MM.1S (cell line): Measurements from ENCODE around the gene THRB.

Experiments
- DNase-seq: peaks from one replicate; pipeline ENCODE4 v3.0.0-alpha.2; 2015
- H2AFZ ChIP-seq: fragments of 300-600 bp; sonication (generic); 2 replicates; pipeline ENCODE4 v1.6.0; 2016; ENCODE audit warnings: antibody characterized with exemption, low read length
- H3F3A ChIP-seq: fragments of 300-600 bp; sonication (generic); 2 replicates; pipeline ENCODE4 v1.6.1; 2016; ENCODE audit warnings: mild to moderate bottlenecking, antibody characterized with exemption, low read length, moderate library complexity, mixed read lengths; ENCODE audit not compliant: insufficient read depth
- H3K27ac ChIP-seq: fragments of 300-600 bp; sonication (generic); 2 replicates; pipeline ENCODE4 v1.5.1; 2016; ENCODE audit warnings: mild to moderate bottlenecking, low read length
- H3K27me3 ChIP-seq: fragments of 300-600 bp; sonication (generic); replicated peaks from 2 replicates; pipeline ENCODE4 v1.6.0; 2016; ENCODE audit warnings: low read length; ENCODE audit not compliant: insufficient read depth
- H3K36me3 ChIP-seq: fragments of 300-600 bp; sonication (generic); replicated peaks from 2 replicates; pipeline ENCODE4 v1.6.1; 2016; ENCODE audit warnings: mild to moderate bottlenecking, low read length, mixed read lengths; ENCODE audit not compliant: insufficient read depth
- H3K4me1 ChIP-seq: fragments of 300-600 bp; sonication (generic); 2 replicates; pipeline ENCODE4 v1.6.1; 2016; ENCODE audit warnings: low read length, mixed read lengths
- H3K4me2 ChIP-seq: fragments of 300-600 bp; sonication (generic); 2 replicates; pipeline ENCODE4 v1.6.0; 2016; ENCODE audit warnings: low read depth, low read length
- H3K4me3 ChIP-seq: fragments of 300-600 bp; sonication (generic); 2 replicates; pipeline ENCODE4 v1.5.1; 2016; ENCODE audit warnings: low read length, mixed read lengths
- H3K79me2 ChIP-seq: fragments of 300-600 bp; sonication (generic); 2 replicates; pipeline ENCODE4 v1.6.1; 2016; ENCODE audit warnings: mixed run types, low read length, mixed read lengths
- H3K9ac ChIP-seq: fragments of 300-600 bp; sonication (generic); 2 replicates; pipeline ENCODE4 v1.6.1; 2016; ENCODE audit warnings: low read length, mixed read lengths
- H3K9me2 ChIP-seq: fragments of 300-600 bp; sonication (generic); replicated peaks from 2 replicates; pipeline ENCODE4 v1.6.1; 2016; ENCODE audit warnings: mild to moderate bottlenecking, low read length, mixed read lengths; ENCODE audit not compliant: insufficient read depth
- H3K9me3 ChIP-seq: fragments of 300-600 bp; sonication (generic); replicated peaks from 2 replicates; pipeline ENCODE4 v1.6.1; 2016; ENCODE audit warnings: mild to moderate bottlenecking, low read length, mixed read lengths; ENCODE audit not compliant: insufficient read depth
- H4K20me1 ChIP-seq: fragments of 300-600 bp; sonication (generic); 2 replicates; pipeline ENCODE4 v1.6.1; 2016; ENCODE audit warnings: mild to moderate bottlenecking, low read length, moderate library complexity, mixed read lengths; ENCODE audit not compliant: insufficient read depth
- CTCF ChIP-seq: fragments of 300-600 bp; sonication (generic); IDR thresholded peaks from 2 replicates; pipeline ENCODE4 v1.5.1; 2016; ENCODE audit warnings: antibody characterized with exemption, low read length, mixed read lengths
- EZH2 ChIP-seq: fragments of 300-600 bp; sonication (generic); optimal IDR thresholded peaks from 2 replicates; pipeline ENCODE3; 2017; ENCODE audit warnings: low read depth, mild to moderate bottlenecking, antibody characterized with exemption, low read length, mixed read lengths
- EZH2phosphoT487 ChIP-seq: fragments of 300-600 bp; sonication (generic); IDR thresholded peaks from 2 replicates; pipeline ENCODE4 v1.6.1; 2018; ENCODE audit warnings: antibody characterized with exemption, low read length

Gene THRB

GRCh38 chr3:24192469-24193056 is 302.1 kb downstream of the THRB start:
- Histone ChIP-seq H3K9me3 (no peaks in the 10 kb centered on the region), H3K36me3 (no peaks in the 10 kb centered on the region), H3K9ac (no peak overlapping the region), H3K4me3 (no peak overlapping the region), H3K27ac (no peak overlapping the region), H2AFZ (no peak overlapping the region), H3K4me1 (no peaks in the 10 kb centered on the region), H3F3A (no peaks in the 10 kb centered on the region), H3K4me2 (no peak overlapping the region), H4K20me1 (no peaks in the 10 kb centered on the region), H3K79me2 (no peaks in the 10 kb centered on the region), H3K27me3 (no peaks in the 10 kb centered on the region), H3K9me2 (no peaks in the 10 kb centered on the region)
- no peak for DNase-seq
- TF ChIP-seq CTCF (no peak), EZH2phosphoT487 (no peak), EZH2 (no peak)

- Histone ChIP-seq H4K20me1 (no peaks in the 10 kb centered on the region), H3K4me2 (no peak overlapping the region), H3K4me1 (no peaks in the 10 kb centered on the region), H2AFZ (no peak overlapping the region), H3K79me2 (no peaks in the 10 kb centered on the region), H3K36me3 (no peaks in the 10 kb centered on the region), H3F3A (no peaks in the 10 kb centered on the region), H3K4me3 (no peak overlapping the region), H3K9ac (no peak overlapping the region), H3K27me3 (no peaks in the 10 kb centered on the region), H3K27ac (no peak overlapping the region), H3K9me2 (no peaks in the 10 kb centered on the region), H3K9me3 (no peaks in the 10 kb centered on the region)
- TF ChIP-seq EZH2 = no peak
- no peak for TF ChIP-seq CTCF
- TF ChIP-seq EZH2phosphoT487 = no peak
- no peak for DNase-seq
These were observed 302.7 kb downstream of the THRB start for GRCh38 chr3:24191801-24192403.

- no peaks in the 10 kb centered on the region for H3K79me2 ChIP-seq
- TF ChIP-seq EZH2phosphoT487 (no peak), EZH2 (no peak)
- H3K9ac ChIP-seq = no peak overlapping the region
- H3F3A ChIP-seq = no peaks in the 10 kb centered on the region
- H3K4me3 ChIP-seq = no peak overlapping the region
- H3K36me3 ChIP-seq = no peaks in the 10 kb centered on the region
- DNase-seq = no peak
- no peaks in the 10 kb centered on the region for H3K27me3 ChIP-seq
- H3K27ac ChIP-seq = no peak overlapping the region
- no peaks in the 10 kb centered on the region for H3K4me1 ChIP-seq
- no peaks in the 10 kb centered on the region for H3K9me3 ChIP-seq
- H4K20me1 ChIP-seq = no peaks in the 10 kb centered on the region
- H3K9me2 ChIP-seq = no peaks in the 10 kb centered on the region
- H3K4me2 ChIP-seq = no peak overlapping the region
- no peak overlapping the region for H2AFZ ChIP-seq
These were observed 304.4 kb downstream of the THRB start for GRCh38 chr3:24190256-24190655.

GRCh38 chr3:24185738-24186384 is 308.8 kb downstream of the THRB start:
- H2AFZ ChIP-seq = 0 out of 2 replicates have a peak overlapping the region, but pooled peaks have one; percentile 19
- H3K36me3 ChIP-seq = no peaks in the 10 kb centered on the region
- peak; percentile 39 for DNase-seq
- H3K4me3 ChIP-seq = no peak overlapping the region
- H3K9me2 ChIP-seq = no peaks in the 10 kb centered on the region
- no peaks in the 10 kb centered on the region for H3K9me3 ChIP-seq
- H3K27ac ChIP-seq = no peak overlapping the region
- H3K4me2 ChIP-seq = no peak overlapping the region
- H3K79me2 ChIP-seq = no peaks in the 10 kb centered on the region
- no peaks in the 10 kb centered on the region for H3K27me3 ChIP-seq
- TF ChIP-seq EZH2phosphoT487 (no peak), CTCF (peak; percentile 56)
- H4K20me1 ChIP-seq = no peaks in the 10 kb centered on the region
- H3K4me1 ChIP-seq = no peaks in the 10 kb centered on the region
- no peaks in the 10 kb centered on the region for H3F3A ChIP-seq
- H3K9ac ChIP-seq = no peak overlapping the region
